Fibroblast of lung (primary cell): ENCODE results near the gene COL8A2.

ENCODE experiments used
- EZH2 ChIP-seq: IDR thresholded peaks from 2 replicates; pipeline ENCODE4 v1.5.1; 2012; ENCODE audit warnings: low read length, control low read depth, mild to moderate bottlenecking; ENCODE audit errors: missing control alignments
- TF ChIP-seq, protein P1 (sequence below), 2 donors: IDR thresholded peaks in 1 of 2; conservative IDR thresholded peaks in 1 of 2; 1 replicate in 1 of 2; 2 replicates in 1 of 2; pipeline ENCODE4 v1.5.1; 2011 to 2012; ENCODE audit warnings: low read length in 2 of 2, control low read depth in 1 of 2, inconsistent platforms in 1 of 2, low read depth in 1 of 2, mild to moderate bottlenecking in 1 of 2

- TF ChIP-seq, protein P1, sequence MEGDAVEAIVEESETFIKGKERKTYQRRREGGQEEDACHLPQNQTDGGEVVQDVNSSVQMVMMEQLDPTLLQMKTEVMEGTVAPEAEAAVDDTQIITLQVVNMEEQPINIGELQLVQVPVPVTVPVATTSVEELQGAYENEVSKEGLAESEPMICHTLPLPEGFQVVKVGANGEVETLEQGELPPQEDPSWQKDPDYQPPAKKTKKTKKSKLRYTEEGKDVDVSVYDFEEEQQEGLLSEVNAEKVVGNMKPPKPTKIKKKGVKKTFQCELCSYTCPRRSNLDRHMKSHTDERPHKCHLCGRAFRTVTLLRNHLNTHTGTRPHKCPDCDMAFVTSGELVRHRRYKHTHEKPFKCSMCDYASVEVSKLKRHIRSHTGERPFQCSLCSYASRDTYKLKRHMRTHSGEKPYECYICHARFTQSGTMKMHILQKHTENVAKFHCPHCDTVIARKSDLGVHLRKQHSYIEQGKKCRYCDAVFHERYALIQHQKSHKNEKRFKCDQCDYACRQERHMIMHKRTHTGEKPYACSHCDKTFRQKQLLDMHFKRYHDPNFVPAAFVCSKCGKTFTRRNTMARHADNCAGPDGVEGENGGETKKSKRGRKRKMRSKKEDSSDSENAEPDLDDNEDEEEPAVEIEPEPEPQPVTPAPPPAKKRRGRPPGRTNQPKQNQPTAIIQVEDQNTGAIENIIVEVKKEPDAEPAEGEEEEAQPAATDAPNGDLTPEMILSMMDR (conservative IDR thresholded peaks at IDR 0.05 in 1 of 2, IDR thresholded peaks at IDR 0.05 in 1 of 2; ENCODE audit: low read depth in 1 of 2, low read length in 2 of 2): no peak
- TF ChIP-seq EZH2: no peak
Observed at GRCh38 chr1:36163426-36163825, 38.4 kb upstream of the COL8A2 start.
